HG03066 (cell line): ENCODE data around the gene TRERF1.
A peak's percentile ranks its signal among the peaks of the same experiment; 100 is the strongest.
"Not testable (repeated sequence)": the region's sequence is repeated elsewhere in the genome, so short reads cannot be mapped to it uniquely, and the experiment has no call there.

ENCODE experiments used
- ATAC-seq: cut with Tn5 transposase; IDR thresholded peaks from one replicate; pipeline ENCODE4 v1.9.1; 2021; ENCODE audit warnings: low read depth; ENCODE audit not compliant: unreplicated experiment

TRERF1 gene

GRCh38 chr6:42230345-42231321 is 221.1 kb downstream of the TRERF1 start:
- ATAC-seq, result no peak

DNA sequence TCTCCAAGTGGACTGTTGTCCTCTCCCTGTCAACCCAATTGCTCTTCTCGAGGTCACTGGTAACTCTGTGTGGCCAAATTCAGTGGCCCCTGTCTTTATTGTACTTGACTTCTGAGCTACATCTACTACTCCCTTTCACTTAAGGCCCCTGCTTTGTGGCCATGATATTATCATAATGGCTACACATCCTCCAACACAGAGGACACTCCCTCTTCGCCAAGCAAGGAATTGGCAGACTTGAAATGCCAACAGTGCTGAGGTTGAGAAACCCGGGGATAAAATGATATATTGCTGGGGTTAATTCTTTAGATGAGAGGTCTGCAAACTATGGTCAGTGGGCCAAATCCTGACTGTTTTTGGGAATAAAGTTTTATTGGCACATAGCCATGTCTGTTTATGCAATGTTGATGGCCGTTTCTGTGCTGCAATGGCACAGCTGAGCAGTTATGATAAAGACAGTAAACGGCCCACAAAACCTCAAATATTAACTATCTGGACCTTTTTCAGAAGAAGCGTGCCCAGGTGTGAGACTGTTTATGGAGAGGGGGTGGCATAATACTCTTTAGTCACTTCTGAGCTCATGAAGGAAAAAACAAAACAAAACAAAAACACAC is 222.1 kb downstream of the TRERF1 start:
- ATAC-seq, result no peak

- no peak for ATAC-seq
Measured at GRCh38 chr6:42228305-42228704, 223.4 kb downstream of the TRERF1 start.

- no peak for ATAC-seq
Measured at GRCh38 chr6:42227173-42227850, 224.4 kb downstream of the TRERF1 start.

GRCh38 chr6:42226645-42227143 is 225.0 kb downstream of the TRERF1 start:
- no peak for ATAC-seq

GRCh38 chr6:42226161-42226611 is 225.5 kb downstream of the TRERF1 start:
- no peak for ATAC-seq

- no peak for ATAC-seq
Measured at GRCh38 chr6:42225419-42225818, 226.3 kb downstream of the TRERF1 start.

- ATAC-seq, result no peak
Measured at GRCh38 chr6:42225029-42225339, 226.7 kb downstream of the TRERF1 start.

DNA sequence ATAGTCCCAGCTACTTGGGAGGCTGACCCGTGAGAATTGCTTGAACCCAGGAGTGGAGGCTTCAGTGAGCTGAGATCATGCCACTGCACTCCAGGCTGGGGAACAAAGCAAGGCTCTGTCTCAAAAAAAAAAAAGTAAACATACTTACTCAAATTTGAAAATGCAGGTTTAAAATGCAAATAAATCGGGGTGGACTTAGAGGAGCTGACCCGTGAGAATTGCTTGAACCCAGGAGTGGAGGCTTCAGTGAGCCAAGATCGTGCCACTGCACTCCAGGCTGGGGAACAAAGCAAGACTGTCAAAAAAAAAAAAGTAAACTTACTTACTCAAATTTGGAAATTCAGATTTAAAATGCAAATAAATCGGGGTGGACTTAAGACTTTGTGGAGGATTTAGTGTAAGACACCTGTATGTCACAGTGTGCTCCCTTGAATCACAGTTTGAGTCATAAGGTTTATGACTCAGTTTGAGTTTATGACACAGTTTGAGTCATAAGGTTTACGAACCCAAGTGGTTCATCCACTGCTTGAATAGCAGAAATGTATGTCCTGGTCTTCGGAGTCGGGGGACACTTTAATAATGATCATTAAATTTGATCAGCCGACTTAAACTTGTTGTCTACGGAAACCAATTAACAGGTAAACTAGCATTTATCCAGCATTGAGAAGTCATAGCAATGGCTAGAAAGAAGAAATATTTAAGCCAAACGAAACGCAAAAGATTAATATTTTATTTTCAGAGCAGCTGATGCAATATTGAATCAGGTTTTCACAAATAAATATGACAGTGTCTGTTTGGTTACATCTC is 227.3 kb downstream of the TRERF1 start:
- ATAC-seq, result peak; percentile 94

DNA sequence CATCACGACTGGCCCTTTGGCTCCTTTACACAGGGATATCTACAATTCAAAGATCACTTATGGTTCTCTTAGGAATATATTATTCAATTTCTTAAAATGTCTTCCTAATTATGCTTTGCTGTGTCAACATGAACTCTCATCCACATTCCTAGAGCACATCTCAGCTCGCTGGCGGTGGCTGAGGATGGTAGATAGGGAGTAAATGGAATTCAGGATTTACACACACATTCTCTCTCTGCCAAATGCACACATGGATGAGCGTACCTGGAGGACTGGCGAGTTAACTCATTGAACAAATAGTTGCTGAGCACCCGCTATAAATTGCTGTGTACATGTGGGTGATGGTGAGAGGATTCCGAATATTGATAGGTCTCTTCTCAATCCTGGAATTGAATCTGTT is 229.3 kb downstream of the TRERF1 start:
- ATAC-seq, result no peak

- no peak for ATAC-seq
Measured at GRCh38 chr6:42221546-42221945, 230.2 kb downstream of the TRERF1 start.

- no peak for ATAC-seq
Measured at GRCh38 chr6:42220807-42221206, 230.9 kb downstream of the TRERF1 start.

- ATAC-seq, result peak; percentile 96
Measured at GRCh38 chr6:42217519-42218367, 234.0 kb downstream of the TRERF1 start, which contains the start of gene MRPS10. MRPS10 (minus strand) TSS chr6:42217861; CDS start chr6:42217849, 12 bp downstream.

DNA sequence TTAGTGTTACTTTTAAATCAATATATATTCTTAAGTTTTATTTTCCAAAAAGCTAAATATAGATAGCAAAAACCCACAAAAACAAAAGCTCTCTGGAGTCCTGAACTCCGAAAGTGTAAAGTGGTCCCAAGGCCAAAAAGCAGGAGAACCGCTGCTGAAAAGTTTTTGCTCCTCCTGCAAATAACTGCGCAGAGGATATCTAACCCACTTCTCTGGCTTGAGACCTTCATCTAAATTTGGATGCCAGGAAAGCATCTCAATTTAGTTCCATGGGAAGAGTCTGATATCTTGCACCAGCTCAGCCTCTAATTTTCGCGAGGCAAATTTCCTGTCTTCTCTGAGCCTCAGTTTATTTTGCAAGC is 234.6 kb downstream of the TRERF1 start:
- no peak for ATAC-seq

DNA sequence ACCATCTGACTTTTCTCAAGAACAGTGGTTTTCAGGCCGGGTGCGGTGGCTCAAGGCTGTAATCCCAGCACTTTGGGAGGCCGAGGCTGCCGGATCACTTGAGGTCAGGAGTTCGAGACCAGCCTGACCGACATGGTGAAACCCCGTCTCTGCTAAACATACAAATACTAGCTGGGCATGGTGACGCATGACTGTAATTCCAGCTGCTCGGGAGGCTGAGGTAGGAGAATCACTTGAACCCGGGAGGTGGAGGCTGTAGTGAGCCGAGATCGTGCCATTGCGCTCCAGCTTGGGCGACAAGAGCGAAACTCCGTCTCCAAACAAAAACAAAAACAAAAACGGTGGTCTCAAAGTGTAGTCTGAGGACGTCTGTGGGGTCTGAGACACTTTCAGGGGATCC is 235.2 kb downstream of the TRERF1 start:
- ATAC-seq, result not testable (repeated sequence)

DNA sequence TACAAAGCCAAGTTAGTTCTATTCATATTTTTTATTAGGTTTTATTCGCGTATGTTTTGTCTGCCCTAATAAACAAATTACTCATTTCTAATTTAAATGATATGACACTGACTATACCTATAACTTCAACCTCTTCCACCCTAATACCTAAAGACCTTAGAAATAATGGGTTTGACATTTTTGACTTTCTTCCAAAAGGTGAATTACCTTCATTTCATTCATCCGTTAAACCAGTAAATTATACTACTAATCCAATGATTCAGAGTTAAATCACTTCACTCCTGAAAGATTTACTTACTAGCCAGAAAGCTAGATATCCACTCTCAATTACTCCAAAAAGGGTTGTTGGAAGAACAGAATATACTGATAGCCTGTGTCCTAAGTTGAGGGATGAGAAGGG is 239.3 kb downstream of the TRERF1 start:
- ATAC-seq, result no peak

- no peak for ATAC-seq
Measured at GRCh38 chr6:42211726-42212125, 240.0 kb downstream of the TRERF1 start.

DNA sequence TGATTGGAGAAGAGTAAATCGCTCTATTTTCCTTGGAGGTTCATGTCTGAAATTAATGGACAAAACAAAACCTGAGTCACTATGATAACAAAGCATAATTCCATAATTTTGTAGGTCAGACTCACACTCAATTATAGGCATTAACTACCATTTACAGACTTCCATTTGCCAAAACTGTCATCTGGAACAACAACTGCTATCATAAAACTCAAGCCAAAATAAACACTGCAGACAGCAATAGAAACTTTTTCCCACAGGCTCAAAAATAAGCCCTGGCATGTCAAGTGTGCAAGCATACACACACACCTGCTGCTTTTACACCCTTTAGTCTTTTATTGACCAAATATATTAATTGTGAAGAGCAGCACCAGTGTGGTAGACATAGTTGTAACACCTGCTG is 241.2 kb downstream of the TRERF1 start:
- no peak for ATAC-seq

GRCh38 chr6:42207559-42207958 is 244.2 kb downstream of the TRERF1 start:
- ATAC-seq, result not testable (repeated sequence)
